K562 (cell line): ENCODE data around the gene ZNF83. TPM values are rescaled to one million over a fixed set of nuclear protein-coding genes. Genes with fewer than 3 reads are reported as not detected.

Source experiments
- FOXP1 ChIP-seq: sonication (generic); formaldehyde crosslinking; IDR thresholded peaks from 2 replicates; pipeline ENCODE4 v1.8.0; 2022; ENCODE audit warnings: mild to moderate bottlenecking, missing genetic modification reagents
- FUS ChIP-seq: fragments of 200-400 bp; formaldehyde crosslinking; optimal IDR thresholded peaks from 2 replicates; pipeline ENCODE3; 2017; ENCODE audit warnings: low read depth, low read length
- KDM1A ChIP-seq, 2 experiments: fragments of 450-650 bp; IDR thresholded peaks; 2 replicates each; pipeline ENCODE4 v1.6.1; 2016; ENCODE audit warnings: mild to moderate bottlenecking in 2 of 2
- MECOM ChIP-seq: fragments of 250-450 bp; sonication (Bioruptor Pico); IDR thresholded peaks from 2 replicates; pipeline ENCODE4 v1.8.0; 2022; ENCODE audit warnings: inconsistent platforms
- MEIS2 ChIP-seq: fragments of 450-650 bp; IDR thresholded peaks from 2 replicates; pipeline ENCODE4 v1.6.1; 2014; ENCODE audit warnings: mild to moderate bottlenecking; ENCODE audit not compliant: partially characterized antibody
- ZNF324 ChIP-seq: fragments of 250-450 bp; sonication (Bioruptor Pico); IDR thresholded peaks from 2 replicates; pipeline ENCODE4 v1.4.0; 2020; ENCODE audit warnings: mild to moderate bottlenecking
- ZNF75A ChIP-seq: fragments of 450-650 bp; formaldehyde crosslinking; IDR thresholded peaks from 2 replicates; pipeline ENCODE4 v1.4.0; 2020; ENCODE audit warnings: mild to moderate bottlenecking
- polyA plus RNA-seq, 8 experiments: library from polyadenylated mRNA; depleted of rRNA in 4 of 8; stranded (reverse) in 5 of 8; unstranded in 3 of 8; fragments of >200 nt; fragmentation: Nextera tagmentation in 2 of 8; fragmentation: Illumina TruSeq in 1 of 8; extraction: Ambion mirVana in 2 of 8; extraction: Trizol in 1 of 8; gene quantifications; 2 replicates each; pipeline versions ENCODE4 v1.2.1 to v1.2.3, GENCODE V29; 2011 to 2014; ENCODE audit warnings: inconsistent platforms in 1 of 8, missing spikeins in 1 of 8
- total RNA-seq, 7 experiments: library from RNA; depleted of rRNA in 6 of 7; stranded (reverse); fragments of >200 nt in 6 of 7; fragmentation: Illumina TruSeq in 2 of 7; extraction: Trizol in 2 of 7; gene quantifications; 2 replicates each; pipeline versions ENCODE4 v1.2.1 to v1.2.3, GENCODE V29; 2011 to 2021; ENCODE audit warnings: low replicate concordance in 1 of 7
- TF ChIP-seq, protein P1 (sequence below): fragments of 450-650 bp; formaldehyde crosslinking; IDR thresholded peaks from 2 replicates; pipeline ENCODE4 v1.4.0; 2020; ENCODE audit warnings: mild to moderate bottlenecking, moderate library complexity
- TF ChIP-seq, protein P2 (sequence below): fragments of 450-650 bp; IDR thresholded peaks from 2 replicates; pipeline ENCODE4 v1.6.1; 2016; ENCODE audit warnings: mild to moderate bottlenecking, moderate library complexity
- TF ChIP-seq, protein P3 (sequence below): fragments of 450-650 bp; conservative IDR thresholded peaks from 2 replicates; pipeline ENCODE4 v1.6.1; 2016; ENCODE audit warnings: missing genetic modification characterization, low read depth, mild to moderate bottlenecking, missing compliant biosample characterization, moderate library complexity
- TF ChIP-seq, protein P4 (sequence below): fragments of 250-450 bp; sonication (Bioruptor Pico); IDR thresholded peaks from 2 replicates; pipeline ENCODE4 v1.8.0; 2022; ENCODE audit warnings: inconsistent platforms

Gene ZNF83
- total and polyA plus RNA-seq, 9 of the 15 experiments (the other 6 are each of a cell fraction or from before 2014, with no cell fraction given), result 18.6 to 74.3 (median 51.9) TPM

GRCh38 chr19:52637718-52638585 is at the start of gene ZNF83 (continued):
- TF ChIP-seq ZNF324 (CRISPR knock-in tag), result no peak
- TF ChIP-seq FUS, result no peak
- TF ChIP-seq, protein P1, sequence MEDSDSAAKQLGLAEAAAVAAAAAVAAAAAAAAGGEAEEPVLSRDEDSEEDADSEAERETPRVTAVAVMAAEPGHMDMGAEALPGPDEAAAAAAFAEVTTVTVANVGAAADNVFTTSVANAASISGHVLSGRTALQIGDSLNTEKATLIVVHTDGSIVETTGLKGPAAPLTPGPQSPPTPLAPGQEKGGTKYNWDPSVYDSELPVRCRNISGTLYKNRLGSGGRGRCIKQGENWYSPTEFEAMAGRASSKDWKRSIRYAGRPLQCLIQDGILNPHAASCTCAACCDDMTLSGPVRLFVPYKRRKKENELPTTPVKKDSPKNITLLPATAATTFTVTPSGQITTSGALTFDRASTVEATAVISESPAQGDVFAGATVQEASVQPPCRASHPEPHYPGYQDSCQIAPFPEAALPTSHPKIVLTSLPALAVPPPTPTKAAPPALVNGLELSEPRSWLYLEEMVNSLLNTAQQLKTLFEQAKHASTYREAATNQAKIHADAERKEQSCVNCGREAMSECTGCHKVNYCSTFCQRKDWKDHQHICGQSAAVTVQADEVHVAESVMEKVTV (CRISPR knock-in tag), result no peak
- TF ChIP-seq, protein P2, sequence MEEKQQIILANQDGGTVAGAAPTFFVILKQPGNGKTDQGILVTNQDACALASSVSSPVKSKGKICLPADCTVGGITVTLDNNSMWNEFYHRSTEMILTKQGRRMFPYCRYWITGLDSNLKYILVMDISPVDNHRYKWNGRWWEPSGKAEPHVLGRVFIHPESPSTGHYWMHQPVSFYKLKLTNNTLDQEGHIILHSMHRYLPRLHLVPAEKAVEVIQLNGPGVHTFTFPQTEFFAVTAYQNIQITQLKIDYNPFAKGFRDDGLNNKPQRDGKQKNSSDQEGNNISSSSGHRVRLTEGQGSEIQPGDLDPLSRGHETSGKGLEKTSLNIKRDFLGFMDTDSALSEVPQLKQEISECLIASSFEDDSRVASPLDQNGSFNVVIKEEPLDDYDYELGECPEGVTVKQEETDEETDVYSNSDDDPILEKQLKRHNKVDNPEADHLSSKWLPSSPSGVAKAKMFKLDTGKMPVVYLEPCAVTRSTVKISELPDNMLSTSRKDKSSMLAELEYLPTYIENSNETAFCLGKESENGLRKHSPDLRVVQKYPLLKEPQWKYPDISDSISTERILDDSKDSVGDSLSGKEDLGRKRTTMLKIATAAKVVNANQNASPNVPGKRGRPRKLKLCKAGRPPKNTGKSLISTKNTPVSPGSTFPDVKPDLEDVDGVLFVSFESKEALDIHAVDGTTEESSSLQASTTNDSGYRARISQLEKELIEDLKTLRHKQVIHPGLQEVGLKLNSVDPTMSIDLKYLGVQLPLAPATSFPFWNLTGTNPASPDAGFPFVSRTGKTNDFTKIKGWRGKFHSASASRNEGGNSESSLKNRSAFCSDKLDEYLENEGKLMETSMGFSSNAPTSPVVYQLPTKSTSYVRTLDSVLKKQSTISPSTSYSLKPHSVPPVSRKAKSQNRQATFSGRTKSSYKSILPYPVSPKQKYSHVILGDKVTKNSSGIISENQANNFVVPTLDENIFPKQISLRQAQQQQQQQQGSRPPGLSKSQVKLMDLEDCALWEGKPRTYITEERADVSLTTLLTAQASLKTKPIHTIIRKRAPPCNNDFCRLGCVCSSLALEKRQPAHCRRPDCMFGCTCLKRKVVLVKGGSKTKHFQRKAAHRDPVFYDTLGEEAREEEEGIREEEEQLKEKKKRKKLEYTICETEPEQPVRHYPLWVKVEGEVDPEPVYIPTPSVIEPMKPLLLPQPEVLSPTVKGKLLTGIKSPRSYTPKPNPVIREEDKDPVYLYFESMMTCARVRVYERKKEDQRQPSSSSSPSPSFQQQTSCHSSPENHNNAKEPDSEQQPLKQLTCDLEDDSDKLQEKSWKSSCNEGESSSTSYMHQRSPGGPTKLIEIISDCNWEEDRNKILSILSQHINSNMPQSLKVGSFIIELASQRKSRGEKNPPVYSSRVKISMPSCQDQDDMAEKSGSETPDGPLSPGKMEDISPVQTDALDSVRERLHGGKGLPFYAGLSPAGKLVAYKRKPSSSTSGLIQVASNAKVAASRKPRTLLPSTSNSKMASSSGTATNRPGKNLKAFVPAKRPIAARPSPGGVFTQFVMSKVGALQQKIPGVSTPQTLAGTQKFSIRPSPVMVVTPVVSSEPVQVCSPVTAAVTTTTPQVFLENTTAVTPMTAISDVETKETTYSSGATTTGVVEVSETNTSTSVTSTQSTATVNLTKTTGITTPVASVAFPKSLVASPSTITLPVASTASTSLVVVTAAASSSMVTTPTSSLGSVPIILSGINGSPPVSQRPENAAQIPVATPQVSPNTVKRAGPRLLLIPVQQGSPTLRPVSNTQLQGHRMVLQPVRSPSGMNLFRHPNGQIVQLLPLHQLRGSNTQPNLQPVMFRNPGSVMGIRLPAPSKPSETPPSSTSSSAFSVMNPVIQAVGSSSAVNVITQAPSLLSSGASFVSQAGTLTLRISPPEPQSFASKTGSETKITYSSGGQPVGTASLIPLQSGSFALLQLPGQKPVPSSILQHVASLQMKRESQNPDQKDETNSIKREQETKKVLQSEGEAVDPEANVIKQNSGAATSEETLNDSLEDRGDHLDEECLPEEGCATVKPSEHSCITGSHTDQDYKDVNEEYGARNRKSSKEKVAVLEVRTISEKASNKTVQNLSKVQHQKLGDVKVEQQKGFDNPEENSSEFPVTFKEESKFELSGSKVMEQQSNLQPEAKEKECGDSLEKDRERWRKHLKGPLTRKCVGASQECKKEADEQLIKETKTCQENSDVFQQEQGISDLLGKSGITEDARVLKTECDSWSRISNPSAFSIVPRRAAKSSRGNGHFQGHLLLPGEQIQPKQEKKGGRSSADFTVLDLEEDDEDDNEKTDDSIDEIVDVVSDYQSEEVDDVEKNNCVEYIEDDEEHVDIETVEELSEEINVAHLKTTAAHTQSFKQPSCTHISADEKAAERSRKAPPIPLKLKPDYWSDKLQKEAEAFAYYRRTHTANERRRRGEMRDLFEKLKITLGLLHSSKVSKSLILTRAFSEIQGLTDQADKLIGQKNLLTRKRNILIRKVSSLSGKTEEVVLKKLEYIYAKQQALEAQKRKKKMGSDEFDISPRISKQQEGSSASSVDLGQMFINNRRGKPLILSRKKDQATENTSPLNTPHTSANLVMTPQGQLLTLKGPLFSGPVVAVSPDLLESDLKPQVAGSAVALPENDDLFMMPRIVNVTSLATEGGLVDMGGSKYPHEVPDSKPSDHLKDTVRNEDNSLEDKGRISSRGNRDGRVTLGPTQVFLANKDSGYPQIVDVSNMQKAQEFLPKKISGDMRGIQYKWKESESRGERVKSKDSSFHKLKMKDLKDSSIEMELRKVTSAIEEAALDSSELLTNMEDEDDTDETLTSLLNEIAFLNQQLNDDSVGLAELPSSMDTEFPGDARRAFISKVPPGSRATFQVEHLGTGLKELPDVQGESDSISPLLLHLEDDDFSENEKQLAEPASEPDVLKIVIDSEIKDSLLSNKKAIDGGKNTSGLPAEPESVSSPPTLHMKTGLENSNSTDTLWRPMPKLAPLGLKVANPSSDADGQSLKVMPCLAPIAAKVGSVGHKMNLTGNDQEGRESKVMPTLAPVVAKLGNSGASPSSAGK, result 0 out of 2 replicates have a peak, but pooled peaks have one; percentile 63
- no peak for TF ChIP-seq MECOM (CRISPR knock-in tag)
- TF ChIP-seq, protein P3, sequence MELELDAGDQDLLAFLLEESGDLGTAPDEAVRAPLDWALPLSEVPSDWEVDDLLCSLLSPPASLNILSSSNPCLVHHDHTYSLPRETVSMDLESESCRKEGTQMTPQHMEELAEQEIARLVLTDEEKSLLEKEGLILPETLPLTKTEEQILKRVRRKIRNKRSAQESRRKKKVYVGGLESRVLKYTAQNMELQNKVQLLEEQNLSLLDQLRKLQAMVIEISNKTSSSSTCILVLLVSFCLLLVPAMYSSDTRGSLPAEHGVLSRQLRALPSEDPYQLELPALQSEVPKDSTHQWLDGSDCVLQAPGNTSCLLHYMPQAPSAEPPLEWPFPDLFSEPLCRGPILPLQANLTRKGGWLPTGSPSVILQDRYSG, result no peak
- TF ChIP-seq ZNF75A (CRISPR knock-in tag), result no peak
- TF ChIP-seq, protein P4, sequence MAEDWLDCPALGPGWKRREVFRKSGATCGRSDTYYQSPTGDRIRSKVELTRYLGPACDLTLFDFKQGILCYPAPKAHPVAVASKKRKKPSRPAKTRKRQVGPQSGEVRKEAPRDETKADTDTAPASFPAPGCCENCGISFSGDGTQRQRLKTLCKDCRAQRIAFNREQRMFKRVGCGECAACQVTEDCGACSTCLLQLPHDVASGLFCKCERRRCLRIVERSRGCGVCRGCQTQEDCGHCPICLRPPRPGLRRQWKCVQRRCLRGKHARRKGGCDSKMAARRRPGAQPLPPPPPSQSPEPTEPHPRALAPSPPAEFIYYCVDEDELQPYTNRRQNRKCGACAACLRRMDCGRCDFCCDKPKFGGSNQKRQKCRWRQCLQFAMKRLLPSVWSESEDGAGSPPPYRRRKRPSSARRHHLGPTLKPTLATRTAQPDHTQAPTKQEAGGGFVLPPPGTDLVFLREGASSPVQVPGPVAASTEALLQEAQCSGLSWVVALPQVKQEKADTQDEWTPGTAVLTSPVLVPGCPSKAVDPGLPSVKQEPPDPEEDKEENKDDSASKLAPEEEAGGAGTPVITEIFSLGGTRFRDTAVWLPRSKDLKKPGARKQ (CRISPR knock-in tag), result no peak
- TF ChIP-seq MEIS2, result peak; percentile 13
- TF ChIP-seq KDM1A (IDR thresholded peaks at IDR 0.05), result no peak
- no peak for TF ChIP-seq FOXP1 (CRISPR knock-in tag)
